GM18861 (cell line): ENCODE measurements around the gene PHF19.

ENCODE experiments used
- ATAC-seq: cut with Tn5 transposase; IDR thresholded peaks from one replicate; pipeline ENCODE4 v1.9.1; 2021; ENCODE audit not compliant: unreplicated experiment

Gene PHF19

GRCh38 chr9:120913647-120914264, 36.8 kb upstream of the PHF19 start:
- ATAC-seq, result no peak

- ATAC-seq, result no peak
Measured at GRCh38 chr9:120912958-120913646, 36.1 kb upstream of the PHF19 start.

- ATAC-seq, result no peak
Measured at GRCh38 chr9:120911295-120911837, 34.4 kb upstream of the PHF19 start.

GRCh38 chr9:120910643-120911042, 33.7 kb upstream of the PHF19 start:
- no peak for ATAC-seq

GRCh38 chr9:120909904-120910303, 32.9 kb upstream of the PHF19 start:
- no peak for ATAC-seq

GRCh38 chr9:120905315-120906164, 28.6 kb upstream of the PHF19 start:
- ATAC-seq, result no peak

GRCh38 chr9:120904978-120905301, 28.0 kb upstream of the PHF19 start:
- no peak for ATAC-seq

GRCh38 chr9:120904061-120904977, 27.3 kb upstream of the PHF19 start:
- ATAC-seq, result no peak

- no peak for ATAC-seq
Measured at GRCh38 chr9:120902569-120903535, 25.9 kb upstream of the PHF19 start.

- no peak for ATAC-seq
Measured at GRCh38 chr9:120901755-120902568, 25.0 kb upstream of the PHF19 start.

- no peak for ATAC-seq
Measured at GRCh38 chr9:120900824-120901223, 23.8 kb upstream of the PHF19 start.

- ATAC-seq, result no peak
Measured at GRCh38 chr9:120899490-120900068, 22.6 kb upstream of the PHF19 start.

GRCh38 chr9:120898396-120898795, 21.4 kb upstream of the PHF19 start:
- no peak for ATAC-seq

- no peak for ATAC-seq
Measured at GRCh38 chr9:120895951-120896350, 19.0 kb upstream of the PHF19 start.

- ATAC-seq, result no peak
Measured at GRCh38 chr9:120894321-120895148, 17.5 kb upstream of the PHF19 start.

- peak; percentile 24 for ATAC-seq
Measured at GRCh38 chr9:120893611-120894307, 16.8 kb upstream of the PHF19 start.
